ENCODE data around the gene ASB15. TPM values are rescaled to one million over a fixed set of nuclear protein-coding genes. Genes with fewer than 3 reads are reported as not detected.

ASB15 gene
- total and polyA plus RNA-seq, 3 donors from 2014 or later: 1.1 to 5.7 (median 2.4) TPM

DNA sequence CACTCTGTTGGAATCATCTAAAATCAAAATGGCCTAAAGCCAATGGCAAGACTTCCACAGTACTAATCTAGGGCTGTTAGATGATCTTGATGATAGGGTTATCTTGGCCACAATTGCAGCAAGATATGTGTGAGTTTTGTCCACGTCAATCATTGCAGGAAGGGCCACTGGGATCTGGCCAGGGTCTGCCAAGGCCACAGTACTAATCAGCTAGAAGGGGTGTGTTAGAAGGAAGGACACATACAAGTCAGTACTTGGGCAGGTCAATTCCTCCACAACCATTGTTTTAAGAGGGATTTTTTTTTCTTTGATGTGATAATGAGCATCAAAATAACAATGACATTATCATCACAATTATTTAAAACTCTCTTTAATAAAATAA lies 55.7 kb downstream of the ASB15 start:
- H3K27ac ChIP-seq: no peak overlapping the region
- WGBS, 2 donors: 50 to 69% methylated on average over 1 of the region's 1 CpG
- H3K27me3 ChIP-seq: no peaks in the 10 kb centered on the region
- intact Hi-C loops (cut with DNase I; ENCODE audit: low total_unique reads): no loop called here
- H3K4me3 ChIP-seq: no peak overlapping the region
- no peaks in the 10 kb centered on the region for H3K36me3 ChIP-seq (ENCODE audit: low read depth, missing control alignments)
- DNase-seq: no peak
- no peaks in the 10 kb centered on the region for H3K4me1 ChIP-seq
- H3K9me3 ChIP-seq: no peaks in the 10 kb centered on the region
- no peak for TF ChIP-seq POLR2A (IDR thresholded peaks at IDR 0.05)
- TF ChIP-seq, protein P1, sequence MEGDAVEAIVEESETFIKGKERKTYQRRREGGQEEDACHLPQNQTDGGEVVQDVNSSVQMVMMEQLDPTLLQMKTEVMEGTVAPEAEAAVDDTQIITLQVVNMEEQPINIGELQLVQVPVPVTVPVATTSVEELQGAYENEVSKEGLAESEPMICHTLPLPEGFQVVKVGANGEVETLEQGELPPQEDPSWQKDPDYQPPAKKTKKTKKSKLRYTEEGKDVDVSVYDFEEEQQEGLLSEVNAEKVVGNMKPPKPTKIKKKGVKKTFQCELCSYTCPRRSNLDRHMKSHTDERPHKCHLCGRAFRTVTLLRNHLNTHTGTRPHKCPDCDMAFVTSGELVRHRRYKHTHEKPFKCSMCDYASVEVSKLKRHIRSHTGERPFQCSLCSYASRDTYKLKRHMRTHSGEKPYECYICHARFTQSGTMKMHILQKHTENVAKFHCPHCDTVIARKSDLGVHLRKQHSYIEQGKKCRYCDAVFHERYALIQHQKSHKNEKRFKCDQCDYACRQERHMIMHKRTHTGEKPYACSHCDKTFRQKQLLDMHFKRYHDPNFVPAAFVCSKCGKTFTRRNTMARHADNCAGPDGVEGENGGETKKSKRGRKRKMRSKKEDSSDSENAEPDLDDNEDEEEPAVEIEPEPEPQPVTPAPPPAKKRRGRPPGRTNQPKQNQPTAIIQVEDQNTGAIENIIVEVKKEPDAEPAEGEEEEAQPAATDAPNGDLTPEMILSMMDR (IDR thresholded peaks at IDR 0.05): no peak

DNA sequence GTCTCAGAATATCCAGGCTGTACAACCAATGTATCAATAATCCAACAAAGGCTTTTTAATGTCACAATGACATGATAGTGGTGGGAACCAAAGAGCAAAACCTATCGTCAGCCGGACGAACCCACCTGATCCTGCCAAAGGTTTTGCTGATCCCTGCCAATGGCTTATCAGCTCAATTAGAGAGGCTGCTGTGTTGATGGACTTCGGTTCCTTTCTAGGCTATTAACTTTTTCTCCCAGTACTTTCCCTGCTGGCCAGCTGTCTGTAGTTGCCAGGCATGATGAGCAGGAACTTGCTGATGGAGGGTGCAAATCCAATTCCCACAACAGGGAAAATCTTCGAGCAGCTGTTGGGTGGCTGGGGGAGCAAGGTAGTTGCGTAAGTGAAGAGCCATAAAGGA lies 56.4 kb downstream of the ASB15 start:
- Histone ChIP-seq H3K4me1 (no peaks in the 10 kb centered on the region), H3K27me3 (no peaks in the 10 kb centered on the region), H3K36me3 (ENCODE audit: low read depth, missing control alignments) (no peaks in the 10 kb centered on the region), H3K4me3 (no peak overlapping the region), H3K27ac (peak overlapping the region in 1 of 2 donors; percentile 17), H3K9me3 (no peaks in the 10 kb centered on the region)
- intact Hi-C loops (cut with DNase I; ENCODE audit: low total_unique reads): no loop called here
- 56 to 57% methylated on average over 6 of the region's 6 CpGs for whole genome bisulfite sequencing, 2 donors
- DNase-seq: no peak
- TF ChIP-seq, protein P1 (IDR thresholded peaks at IDR 0.05): no peak
- no peak for TF ChIP-seq POLR2A (IDR thresholded peaks at IDR 0.05)

DNA sequence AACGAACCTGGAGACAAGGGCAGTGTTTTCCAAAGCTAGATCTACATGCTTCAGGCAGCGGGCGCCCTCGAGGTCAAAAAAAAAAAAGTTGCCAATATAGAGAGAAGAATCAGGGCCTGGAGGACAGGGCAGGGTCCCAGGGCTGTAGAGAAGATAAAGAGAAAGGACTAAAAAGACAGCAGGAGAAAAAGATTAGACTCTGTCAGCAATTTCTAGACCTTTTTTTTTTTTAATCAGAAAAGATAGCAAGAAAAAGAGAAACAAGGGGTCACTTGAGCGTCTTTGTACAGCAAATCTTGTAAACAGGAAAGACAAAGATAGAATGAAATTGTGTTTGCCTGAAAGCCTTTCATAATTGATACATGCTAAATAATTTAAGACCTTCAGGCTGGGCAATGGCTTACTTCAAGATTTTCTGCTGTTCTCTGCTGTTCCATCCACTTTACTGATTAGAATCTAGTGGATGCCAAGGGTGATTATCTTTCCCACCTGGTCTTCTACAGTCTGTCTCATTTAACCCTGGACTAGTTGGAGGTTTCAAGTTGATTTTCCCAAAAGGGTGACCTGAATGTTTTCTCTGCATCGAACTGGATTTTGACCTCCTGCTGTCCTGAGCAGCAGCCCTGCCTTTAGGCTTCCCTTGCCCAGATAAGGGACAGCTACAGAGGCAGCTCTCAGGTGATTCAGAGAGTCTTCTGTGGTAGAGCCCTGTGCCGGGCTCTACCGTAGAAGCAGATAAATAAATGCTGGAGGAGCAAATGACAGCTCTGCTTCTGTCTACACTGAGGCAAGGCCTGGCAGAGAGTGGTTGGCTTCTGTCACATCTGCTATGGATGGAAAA lies 59.1 kb downstream of the ASB15 start:
- Histone ChIP-seq H3K27me3 (no peaks in the 10 kb centered on the region), H3K9me3 (no peaks in the 10 kb centered on the region), H3K27ac (peak overlapping the region; percentile 73 to 74), H3K36me3 (ENCODE audit: low read depth, missing control alignments) (no peaks in the 10 kb centered on the region), H3K4me1 (no peaks in the 10 kb centered on the region), H3K4me3 (no peak overlapping the region)
- WGBS, 2 donors: 48 to 72% methylated on average over 8 of the region's 8 CpGs
- intact Hi-C loops (cut with DNase I; ENCODE audit: low total_unique reads): no loop called here
- DNase-seq: peak; percentile 39
- no peak for TF ChIP-seq POLR2A (IDR thresholded peaks at IDR 0.05)
- TF ChIP-seq, protein P1 (IDR thresholded peaks at IDR 0.05): no peak

DNA sequence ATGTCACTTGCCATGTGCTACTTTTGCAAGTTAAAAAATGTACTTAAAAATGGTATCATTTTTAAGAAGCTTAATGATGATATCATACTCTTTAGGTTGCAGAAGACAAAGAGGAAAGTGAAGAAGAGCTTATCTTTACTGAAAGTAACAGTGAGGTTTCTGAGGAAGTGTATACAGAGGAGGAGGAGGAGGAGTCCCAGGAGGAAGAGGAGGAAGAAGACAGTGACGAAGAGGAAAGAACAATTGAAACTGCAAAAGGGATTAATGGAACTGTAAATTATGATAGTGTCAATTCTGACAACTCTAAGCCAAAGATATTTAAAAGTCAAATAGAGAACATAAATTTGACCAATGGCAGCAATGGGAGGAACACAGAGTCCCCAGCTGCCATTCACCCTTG lies 60.1 kb downstream of the ASB15 start:
- TF ChIP-seq, protein P1 (IDR thresholded peaks at IDR 0.05): no peak
- TF ChIP-seq POLR2A (IDR thresholded peaks at IDR 0.05): no peak
- H3K4me1 ChIP-seq: no peaks in the 10 kb centered on the region
- peak overlapping the region; percentile 73 to 74 for H3K27ac ChIP-seq
- DNase-seq: no peak
- intact Hi-C loops (cut with DNase I; ENCODE audit: low total_unique reads): no loop called here
- H3K27me3 ChIP-seq: no peaks in the 10 kb centered on the region
- no peak overlapping the region for H3K4me3 ChIP-seq
- H3K9me3 ChIP-seq: no peaks in the 10 kb centered on the region
- H3K36me3 ChIP-seq (ENCODE audit: low read depth, missing control alignments): no peaks in the 10 kb centered on the region
- 59 to 64% methylated on average over 1 of the region's 1 CpG for WGBS, 2 donors

DNA sequence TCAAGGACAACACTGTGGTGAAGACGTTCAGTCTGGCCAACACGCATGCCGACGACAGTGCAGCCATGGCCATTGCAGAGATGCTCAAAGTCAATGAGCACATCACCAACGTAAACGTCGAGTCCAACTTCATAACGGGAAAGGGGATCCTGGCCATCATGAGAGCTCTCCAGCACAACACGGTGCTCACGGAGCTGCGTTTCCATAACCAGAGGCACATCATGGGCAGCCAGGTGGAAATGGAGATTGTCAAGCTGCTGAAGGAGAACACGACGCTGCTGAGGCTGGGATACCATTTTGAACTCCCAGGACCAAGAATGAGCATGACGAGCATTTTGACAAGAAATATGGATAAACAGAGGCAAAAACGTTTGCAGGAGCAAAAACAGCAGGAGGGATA lies 60.7 kb downstream of the ASB15 start:
- no peak for TF ChIP-seq POLR2A (IDR thresholded peaks at IDR 0.05)
- TF ChIP-seq, protein P1 (IDR thresholded peaks at IDR 0.05): no peak
- WGBS, 2 donors: 90% methylated on average over 15 of the region's 15 CpGs
- intact Hi-C loops (cut with DNase I; ENCODE audit: low total_unique reads): no loop called here
- no peaks in the 10 kb centered on the region for H3K27me3 ChIP-seq
- H3K4me1 ChIP-seq: no peaks in the 10 kb centered on the region
- no peaks in the 10 kb centered on the region for H3K36me3 ChIP-seq (ENCODE audit: low read depth, missing control alignments)
- DNase-seq: no peak
- peak overlapping the region; percentile 16 to 22 for H3K27ac ChIP-seq
- H3K9me3 ChIP-seq: no peaks in the 10 kb centered on the region
- H3K4me3 ChIP-seq: no peak overlapping the region
